ENCODE results near the gene HIVEP2. TPM values are rescaled to one million over a fixed set of nuclear protein-coding genes. Genes with fewer than 3 reads are reported as not detected.

Gene HIVEP2
- polyA plus RNA-seq, 10 donors = 11.7 to 25.4 (median 18.7) TPM

GRCh38 chr6:142867355-142867801 is 77.6 kb downstream of the HIVEP2 start:
- DNase-seq = peak in 1 of 3 donors; percentile 65

- no peak for DNase-seq
Observed at GRCh38 chr6:142863981-142864380, 81.0 kb downstream of the HIVEP2 start.

- no peak for DNase-seq
Observed at GRCh38 chr6:142861711-142862110, 83.3 kb downstream of the HIVEP2 start.

GRCh38 chr6:142860498-142860897 is 84.5 kb downstream of the HIVEP2 start:
- DNase-seq = no peak

- DNase-seq = no peak
Observed at GRCh38 chr6:142857796-142858555, 87.0 kb downstream of the HIVEP2 start.

- DNase-seq = no peak
Observed at GRCh38 chr6:142857233-142857761, 87.7 kb downstream of the HIVEP2 start.

GRCh38 chr6:142856624-142857232 is 88.2 kb downstream of the HIVEP2 start:
- DNase-seq = no peak

- no peak for DNase-seq
Observed at GRCh38 chr6:142855893-142856623, 88.9 kb downstream of the HIVEP2 start.

GRCh38 chr6:142854589-142855488 is 90.1 kb downstream of the HIVEP2 start:
- no peak for DNase-seq

GRCh38 chr6:142853244-142854180 is 91.5 kb downstream of the HIVEP2 start:
- DNase-seq = no peak

- no peak for DNase-seq
Observed at GRCh38 chr6:142851601-142852000, 93.4 kb downstream of the HIVEP2 start.

GRCh38 chr6:142850679-142851423 is 94.1 kb downstream of the HIVEP2 start:
- DNase-seq = no peak

GRCh38 chr6:142848976-142849375 is 96.0 kb downstream of the HIVEP2 start:
- no peak for DNase-seq

GRCh38 chr6:142848156-142848555 is 96.8 kb downstream of the HIVEP2 start:
- DNase-seq = no peak

- DNase-seq = peak in 2 of 3 donors; percentile 68 to 81
Observed at GRCh38 chr6:142846883-142847287, 98.1 kb downstream of the HIVEP2 start.

- no peak for DNase-seq
Observed at GRCh38 chr6:142846459-142846831, 98.5 kb downstream of the HIVEP2 start.

- DNase-seq = peak; percentile 80 to 89 (median 86)
Observed at GRCh38 chr6:142845624-142846458, 99.1 kb downstream of the HIVEP2 start.

- DNase-seq = no peak
Observed at GRCh38 chr6:142845143-142845571, 99.8 kb downstream of the HIVEP2 start.
